Measurements from ENCODE around the gene NUMA1. TPM values are rescaled to one million over a fixed set of nuclear protein-coding genes. Genes with fewer than 3 reads are reported as not detected.

NUMA1 gene
- total RNA-seq, 4 donors from 2014 or later = 345 to 650 (median 380) TPM

GRCh38 chr11:71996517-71996916, 83.8 kb downstream of the NUMA1 start:
- Histone ChIP-seq H3K4me1 (peaks cover 0 to 30% (median 12%) of the 10 kb centered on the region in 4 donors), H3K9me3 (no peaks in the 10 kb centered on the region), H3K36me3 (peaks cover 0 to 30% (median 0%) of the 10 kb centered on the region in 3 donors), H3K4me3 (no peak overlapping the region), H3K27me3 (no peaks in the 10 kb centered on the region), H3K27ac (no peak overlapping the region)
- no peak for TF ChIP-seq EP300 (IDR thresholded peaks at IDR 0.05)
- TF ChIP-seq CTCF (IDR thresholded peaks at IDR 0.05) = no peak
- TF ChIP-seq POLR2A (IDR thresholded peaks at IDR 0.05) = no peak
- no peak for DNase-seq (ENCODE audit: low spot score in 2 of 2)
- WGBS, 2 donors = 90 to 95% methylated on average over 4 of the region's 4 CpGs

- Histone ChIP-seq H3K4me1 (peaks cover 0 to 23% (median 12%) of the 10 kb centered on the region in 4 donors), H3K27me3 (no peaks in the 10 kb centered on the region), H3K36me3 (peaks cover 0 to 25% (median 0%) of the 10 kb centered on the region in 3 donors), H3K4me3 (no peak overlapping the region), H3K27ac (no peak overlapping the region), H3K9me3 (no peaks in the 10 kb centered on the region)
- TF ChIP-seq EP300 (IDR thresholded peaks at IDR 0.05) = no peak
- TF ChIP-seq CTCF (IDR thresholded peaks at IDR 0.05) = no peak
- TF ChIP-seq POLR2A (IDR thresholded peaks at IDR 0.05) = no peak
- DNase-seq (ENCODE audit: low spot score in 2 of 2) = no peak
- WGBS, 2 donors = 91 to 97% methylated on average over 2 to 3 of the region's 3 CpGs
Observed at GRCh38 chr11:71995726-71996291, 84.5 kb downstream of the NUMA1 start.

GRCh38 chr11:71994786-71995185, 85.6 kb downstream of the NUMA1 start:
- DNase-seq (ENCODE audit: low spot score in 2 of 2) = no peak
- Histone ChIP-seq H3K36me3 (peaks cover 0 to 23% (median 0%) of the 10 kb centered on the region in 3 donors), H3K4me1 (peaks cover 0 to 13% (median 9%) of the 10 kb centered on the region in 4 donors), H3K27ac (no peak overlapping the region), H3K4me3 (no peak overlapping the region), H3K27me3 (no peaks in the 10 kb centered on the region), H3K9me3 (no peaks in the 10 kb centered on the region)
- no peak for TF ChIP-seq CTCF (IDR thresholded peaks at IDR 0.05)
- no peak for TF ChIP-seq EP300 (IDR thresholded peaks at IDR 0.05)
- TF ChIP-seq POLR2A (IDR thresholded peaks at IDR 0.05) = no peak
- 76 to 82% methylated on average over 3 of the region's 3 CpGs for WGBS, 2 donors

- Histone ChIP-seq H3K9me3 (no peaks in the 10 kb centered on the region), H3K27ac (no peak overlapping the region), H3K27me3 (no peaks in the 10 kb centered on the region), H3K4me1 (peaks cover 0 to 14% (median 3%) of the 10 kb centered on the region in 4 donors), H3K36me3 (peaks cover 0 to 23% (median 0%) of the 10 kb centered on the region in 3 donors), H3K4me3 (no peak overlapping the region)
- DNase-seq (ENCODE audit: low spot score in 2 of 2) = no peak
- TF ChIP-seq CTCF (IDR thresholded peaks at IDR 0.05) (no peak), POLR2A (IDR thresholded peaks at IDR 0.05) (no peak), EP300 (IDR thresholded peaks at IDR 0.05) (no peak)
- WGBS, 2 donors = 79 to 86% methylated on average over 3 of the region's 3 CpGs
Observed at GRCh38 chr11:71992136-71992730, 88.1 kb downstream of the NUMA1 start.

GRCh38 chr11:71991494-71991893, 88.8 kb downstream of the NUMA1 start:
- Histone ChIP-seq H3K36me3 (peaks cover 0 to 20% (median 0%) of the 10 kb centered on the region in 3 donors), H3K27ac (no peak overlapping the region), H3K4me1 (peaks cover 0 to 15% (median 3%) of the 10 kb centered on the region in 4 donors), H3K9me3 (no peaks in the 10 kb centered on the region), H3K4me3 (no peak overlapping the region), H3K27me3 (no peaks in the 10 kb centered on the region)
- WGBS, 2 donors = 58 to 62% methylated on average over 3 of the region's 3 CpGs
- no peak for DNase-seq (ENCODE audit: low spot score in 2 of 2)
- peak in 1 of 2 donors; percentile 23 for TF ChIP-seq EP300 (IDR thresholded peaks at IDR 0.05)
- TF ChIP-seq CTCF (IDR thresholded peaks at IDR 0.05) = no peak

Measured in tibial nerve (tissue), 4 donors.